WTC11 (cell line): Measurements from ENCODE around the gene LRRC63. TPM values are rescaled to one million over a fixed set of nuclear protein-coding genes. Genes with fewer than 3 reads are reported as not detected.
"Not testable (repeated sequence)": the region's sequence is repeated elsewhere in the genome, so short reads cannot be mapped to it uniquely, and the experiment has no call there.

Experiments used
- ATAC-seq: fragments of 200-7000 bp; cut with Tn5 transposase; 2 replicates; pipeline ENCODE4 v1.10.0; 2021; ENCODE audit warnings: mild to moderate bottlenecking, moderate library complexity
- Bru-seq: library from RNA; stranded (reverse); fragments of 400-500 nt; gene quantifications from one replicate; lab custom pipeline; 2021; lab: Mats Ljungman, UMichigan
- CTCF ChIA-PET: fragments of 300-600 bp; sonication (Branson Sonifier 250); formaldehyde crosslinking; loops from one replicate; lab custom pipeline; 2021; ENCODE audit warnings: antibody characterized with exemption; lab: Charles Lee
- POLR2A ChIA-PET: fragments of 350-600 bp; sonication (Branson Sonifier 250); formaldehyde crosslinking; loops from one replicate; lab custom pipeline; 2021; ENCODE audit warnings: antibody characterized with exemption; lab: Charles Lee
- DNase-seq: peaks from one replicate; pipeline ENCODE4 v3.0.0; 2021; ENCODE audit warnings: low spot score
- H3K27ac Mint-ChIP-seq: 2 replicates; pipeline ENCODE4 v1.8.0; 2021; ENCODE audit warnings: mixed read lengths
- H3K27me3 Mint-ChIP-seq: 2 replicates; pipeline ENCODE4 v1.8.0; 2021; ENCODE audit warnings: low read depth, mild to moderate bottlenecking, moderate library complexity, mixed read lengths
- H3K36me3 Mint-ChIP-seq: 2 replicates; pipeline ENCODE4 v1.8.0; 2021; ENCODE audit warnings: mixed read lengths
- H3K4me1 Mint-ChIP-seq: 2 replicates; pipeline ENCODE4 v1.8.0; 2022; ENCODE audit warnings: mixed read lengths
- H3K4me3 Mint-ChIP-seq: 2 replicates; pipeline ENCODE4 v1.8.0; 2021; ENCODE audit warnings: mild to moderate bottlenecking, moderate library complexity, mixed read lengths
- H3K9me3 Mint-ChIP-seq: 2 replicates; pipeline ENCODE4 v1.8.0; 2021; ENCODE audit warnings: mixed read lengths
- ETV6 ChIP-seq: sonication (generic); formaldehyde crosslinking; IDR thresholded peaks from 2 replicates; pipeline ENCODE4 v1.8.1; 2022; ENCODE audit warnings: mild to moderate bottlenecking, missing genetic modification reagents
- FOXP1 ChIP-seq: sonication (generic); formaldehyde crosslinking; IDR thresholded peaks from 2 replicates; pipeline ENCODE4 v1.8.0; 2022; ENCODE audit warnings: missing genetic modification reagents, mild to moderate bottlenecking, moderate library complexity, borderline replicate concordance
- JAZF1 ChIP-seq: fragments of 250-450 bp; sonication (Bioruptor Pico); IDR thresholded peaks from 2 replicates; pipeline ENCODE4 v1.9.0; 2021; ENCODE audit warnings: moderate library complexity, mild to moderate bottlenecking, inconsistent platforms
- NFE2L1 ChIP-seq: sonication (generic); formaldehyde crosslinking; IDR thresholded peaks from 2 replicates; pipeline ENCODE4 v1.8.1; 2023; ENCODE audit warnings: missing genetic modification reagents
- RELA ChIP-seq: sonication (generic); formaldehyde crosslinking; IDR thresholded peaks from 2 replicates; pipeline ENCODE4 v1.8.1; 2022; ENCODE audit warnings: missing genetic modification reagents, mild to moderate bottlenecking, borderline replicate concordance
- TEAD1 ChIP-seq: sonication (generic); formaldehyde crosslinking; IDR thresholded peaks from 2 replicates; pipeline ENCODE4 v1.8.0; 2022; ENCODE audit warnings: mild to moderate bottlenecking, missing genetic modification reagents
- ZNF121 ChIP-seq: sonication (generic); formaldehyde crosslinking; IDR thresholded peaks from 2 replicates; pipeline ENCODE4 v1.8.0; 2023; ENCODE audit warnings: missing genetic modification reagents
- long read RNA-seq, 3 experiments: library from RNA in 1 of 3; library from capped mRNA in 1 of 3; library from polyadenylated mRNA in 1 of 3; unstranded in 2 of 3; stranded (forward) in 1 of 3; transcript quantifications; one replicate each; pipeline ENCODE4 v2.0.0, GENCODE V29; 2021
- total RNA-seq: library from RNA; stranded (reverse); gene quantifications from 3 replicates; pipeline ENCODE4 v1.2.3, GENCODE V29; 2021
- TF ChIP-seq, protein P1 (sequence below): sonication (generic); formaldehyde crosslinking; IDR thresholded peaks from 2 replicates; pipeline ENCODE4 v1.8.0; 2023; ENCODE audit warnings: missing genetic modification reagents
- TF ChIP-seq, protein P2 (sequence below): sonication (generic); formaldehyde crosslinking; IDR thresholded peaks from 2 replicates; pipeline ENCODE4 v1.8.0; 2022; ENCODE audit warnings: mild to moderate bottlenecking, missing genetic modification reagents
- TF ChIP-seq, protein P3 (sequence below): sonication (generic); formaldehyde crosslinking; IDR thresholded peaks from 2 replicates; pipeline ENCODE4 v1.8.1; 2022; ENCODE audit warnings: mild to moderate bottlenecking, moderate library complexity, missing genetic modification reagents
- TF ChIP-seq, protein P4 (sequence below): sonication (generic); formaldehyde crosslinking; IDR thresholded peaks from 2 replicates; pipeline ENCODE4 v1.8.1; 2023; ENCODE audit warnings: mild to moderate bottlenecking, moderate library complexity, missing genetic modification reagents

Gene LRRC63, protein sequence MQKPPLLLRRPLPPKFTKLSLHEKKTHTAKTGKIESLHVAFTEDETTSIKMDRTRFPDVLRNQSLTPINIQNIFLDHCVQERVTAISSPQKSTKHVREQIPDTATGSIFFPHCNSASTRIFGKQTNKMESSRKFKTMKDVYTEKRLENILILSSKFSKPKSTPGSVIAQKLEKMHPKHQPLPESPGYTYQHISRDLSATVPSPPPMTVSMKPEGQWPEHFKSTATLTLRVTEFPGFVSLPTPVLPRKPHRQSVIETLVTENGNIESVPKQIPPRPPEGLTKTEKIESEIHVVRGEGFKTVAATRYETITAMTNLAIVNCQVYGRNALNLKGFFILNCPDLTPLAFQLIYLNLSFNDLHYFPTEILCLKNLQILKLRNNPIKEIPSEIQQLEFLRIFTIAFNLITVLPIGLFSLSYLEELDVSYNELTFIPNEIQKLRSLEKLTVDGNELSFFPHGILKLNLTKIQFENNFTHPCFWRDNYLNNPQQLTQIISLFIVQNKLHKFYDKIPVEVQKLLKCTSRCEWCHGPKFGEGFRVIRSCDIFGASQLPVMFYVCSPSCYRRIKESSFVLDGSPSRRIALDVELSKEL
- total RNA-seq (0.11 TPM in 1 of 3 replicates, not detected in the others), Bru-seq, nascent RNA (percentile 13 among the genes with signal in this experiment)
- long read RNA-seq, experiment 1: 0 reads
- long read RNA-seq, experiment 2: 0 reads
- long read RNA-seq, experiment 3: 0 reads

DNA sequence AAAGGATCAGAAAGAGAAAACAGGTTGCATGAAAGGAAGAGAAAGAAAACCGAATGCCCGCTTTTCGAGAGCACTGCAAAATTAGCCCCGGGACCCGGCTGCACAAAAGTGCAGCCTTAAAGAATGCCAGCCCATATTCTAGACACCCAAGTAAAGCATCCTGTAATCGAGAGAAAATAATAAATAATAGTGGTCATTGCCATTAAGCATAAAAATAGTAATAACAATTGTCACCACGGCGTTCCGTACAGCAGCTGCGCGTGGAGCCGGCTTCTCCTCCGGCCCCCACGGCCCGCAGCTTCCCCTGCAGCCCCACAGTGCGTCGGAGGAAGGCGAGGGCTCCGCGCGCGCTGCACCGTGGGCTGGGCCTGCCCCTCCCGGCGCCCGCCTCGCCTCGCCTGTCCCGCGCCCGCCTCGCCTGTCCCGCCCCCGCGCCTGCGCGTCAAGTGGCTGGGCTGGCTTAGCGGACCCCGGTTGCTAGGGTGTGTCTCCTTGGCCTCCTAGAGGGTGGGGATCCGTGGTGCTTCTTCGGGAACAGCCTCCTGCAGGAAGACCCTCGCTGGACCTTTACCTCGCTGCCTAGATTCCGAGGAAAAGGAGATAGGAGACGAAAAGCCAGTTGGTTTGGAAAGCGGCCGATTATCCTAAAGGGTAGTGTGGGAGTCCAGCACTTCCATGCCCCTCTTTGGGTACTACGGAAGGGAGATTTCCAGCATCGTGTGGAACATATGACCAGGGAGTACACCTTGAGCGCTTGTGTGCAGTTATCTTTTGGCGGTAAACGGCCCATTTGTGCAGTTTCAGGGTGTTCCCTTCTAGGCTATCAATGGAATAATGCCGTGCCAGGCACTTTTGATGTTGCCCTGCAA is at the start of gene LRRC63:
TSS of gene LRRC63 (plus strand) at position 446 of the 869 bp plus-strand sequence. CDS start 1,107 bp downstream, outside the sequence.
- peaks cover 12% of the 10 kb centered on the region for H3K4me1 Mint-ChIP-seq
- no peaks in the 10 kb centered on the region for H3K9me3 Mint-ChIP-seq
- POLR2A ChIA-PET: no interaction called here
- H3K27me3 Mint-ChIP-seq: peaks cover 25% of the 10 kb centered on the region
- no peak within 1 kb of the TSS for H3K27ac Mint-ChIP-seq
- TF ChIP-seq, protein P1, sequence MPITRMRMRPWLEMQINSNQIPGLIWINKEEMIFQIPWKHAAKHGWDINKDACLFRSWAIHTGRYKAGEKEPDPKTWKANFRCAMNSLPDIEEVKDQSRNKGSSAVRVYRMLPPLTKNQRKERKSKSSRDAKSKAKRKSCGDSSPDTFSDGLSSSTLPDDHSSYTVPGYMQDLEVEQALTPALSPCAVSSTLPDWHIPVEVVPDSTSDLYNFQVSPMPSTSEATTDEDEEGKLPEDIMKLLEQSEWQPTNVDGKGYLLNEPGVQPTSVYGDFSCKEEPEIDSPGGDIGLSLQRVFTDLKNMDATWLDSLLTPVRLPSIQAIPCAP (CRISPR knock-in tag): 0 out of 2 replicates have a peak, but pooled peaks have one; percentile 38
- TF ChIP-seq ETV6 (CRISPR knock-in tag): peak; percentile 58; the same call in 1 of the 2 replicates
- no peak for TF ChIP-seq TEAD1
- no peak for TF ChIP-seq JAZF1 (CRISPR knock-in tag)
- TF ChIP-seq NFE2L1: 0 out of 2 replicates have a peak, but pooled peaks have one; percentile 6
- TF ChIP-seq, protein P2, sequence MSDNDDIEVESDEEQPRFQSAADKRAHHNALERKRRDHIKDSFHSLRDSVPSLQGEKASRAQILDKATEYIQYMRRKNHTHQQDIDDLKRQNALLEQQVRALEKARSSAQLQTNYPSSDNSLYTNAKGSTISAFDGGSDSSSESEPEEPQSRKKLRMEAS: peak; percentile 57
- TF ChIP-seq, protein P3, sequence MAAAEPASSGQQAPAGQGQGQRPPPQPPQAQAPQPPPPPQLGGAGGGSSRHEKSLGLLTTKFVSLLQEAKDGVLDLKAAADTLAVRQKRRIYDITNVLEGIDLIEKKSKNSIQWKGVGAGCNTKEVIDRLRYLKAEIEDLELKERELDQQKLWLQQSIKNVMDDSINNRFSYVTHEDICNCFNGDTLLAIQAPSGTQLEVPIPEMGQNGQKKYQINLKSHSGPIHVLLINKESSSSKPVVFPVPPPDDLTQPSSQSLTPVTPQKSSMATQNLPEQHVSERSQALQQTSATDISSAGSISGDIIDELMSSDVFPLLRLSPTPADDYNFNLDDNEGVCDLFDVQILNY (CRISPR knock-in tag): no peak
- TF ChIP-seq RELA (CRISPR knock-in tag): no peak
- 0 out of 2 replicates have a peak, but pooled peaks have one; percentile 29 for TF ChIP-seq FOXP1
- 0 out of 2 replicates have a peak, but pooled peaks have one; percentile 58 for TF ChIP-seq ZNF121 (CRISPR knock-in tag)
- TF ChIP-seq, protein P4, sequence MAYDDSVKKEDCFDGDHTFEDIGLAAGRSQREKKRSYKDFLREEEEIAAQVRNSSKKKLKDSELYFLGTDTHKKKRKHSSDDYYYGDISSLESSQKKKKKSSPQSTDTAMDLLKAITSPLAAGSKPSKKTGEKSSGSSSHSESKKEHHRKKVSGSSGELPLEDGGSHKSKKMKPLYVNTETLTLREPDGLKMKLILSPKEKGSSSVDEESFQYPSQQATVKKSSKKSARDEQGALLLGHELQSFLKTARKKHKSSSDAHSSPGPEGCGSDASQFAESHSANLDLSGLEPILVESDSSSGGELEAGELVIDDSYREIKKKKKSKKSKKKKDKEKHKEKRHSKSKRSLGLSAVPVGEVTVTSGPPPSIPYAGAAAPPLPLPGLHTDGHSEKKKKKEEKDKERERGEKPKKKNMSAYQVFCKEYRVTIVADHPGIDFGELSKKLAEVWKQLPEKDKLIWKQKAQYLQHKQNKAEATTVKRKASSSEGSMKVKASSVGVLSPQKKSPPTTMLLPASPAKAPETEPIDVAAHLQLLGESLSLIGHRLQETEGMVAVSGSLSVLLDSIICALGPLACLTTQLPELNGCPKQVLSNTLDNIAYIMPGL (CRISPR knock-in tag): 0 out of 2 replicates have a peak, but pooled peaks have one; percentile 33
- TF ChIP-seq, all 79 proteins: peak for 7
- CTCF ChIA-PET: interaction anchor here (0.9 kb wide), 1 partner anchor 110 kb away, joined by 3 read pairs; no protein-coding TSS in a partner anchor
- DNase-seq: peak; percentile 72
- H3K36me3 Mint-ChIP-seq: no peaks in the 10 kb centered on the region
- peak within 1 kb of the TSS; percentile 74 for H3K4me3 Mint-ChIP-seq
- ATAC-seq: peak; percentile 97

DNA sequence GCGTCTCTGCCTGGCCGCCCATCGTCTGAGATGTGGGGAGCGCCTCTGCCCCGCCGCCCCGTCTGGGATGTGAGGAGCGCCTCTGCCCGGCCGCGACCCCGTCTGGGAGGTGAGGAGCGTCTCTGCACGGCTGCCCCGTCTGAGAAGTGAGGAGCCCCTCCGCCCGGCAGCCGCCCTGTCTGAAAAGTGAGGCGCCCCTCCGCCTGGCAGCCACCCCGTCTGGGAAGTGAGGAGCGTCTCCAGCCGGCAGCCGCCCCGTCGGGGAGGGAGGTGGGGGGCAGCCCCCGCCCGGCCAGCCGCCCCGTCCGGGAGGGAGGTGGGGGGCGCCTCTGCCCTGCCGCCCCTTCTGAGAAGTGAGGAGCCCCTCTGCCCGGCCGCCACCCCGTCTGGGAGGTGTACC is 49.0 kb upstream of the LRRC63 start:
- H3K9me3 Mint-ChIP-seq, POLR2A ChIA-PET, ATAC-seq, H3K36me3 Mint-ChIP-seq, H3K4me1 Mint-ChIP-seq, H3K27me3 Mint-ChIP-seq, DNase-seq, H3K27ac Mint-ChIP-seq, H3K4me3 Mint-ChIP-seq: not testable (repeated sequence)
- CTCF ChIA-PET: interaction anchor here (0.6 kb wide), 1 partner anchor 348 kb away, joined by 4 read pairs; no protein-coding TSS in a partner anchor

DNA sequence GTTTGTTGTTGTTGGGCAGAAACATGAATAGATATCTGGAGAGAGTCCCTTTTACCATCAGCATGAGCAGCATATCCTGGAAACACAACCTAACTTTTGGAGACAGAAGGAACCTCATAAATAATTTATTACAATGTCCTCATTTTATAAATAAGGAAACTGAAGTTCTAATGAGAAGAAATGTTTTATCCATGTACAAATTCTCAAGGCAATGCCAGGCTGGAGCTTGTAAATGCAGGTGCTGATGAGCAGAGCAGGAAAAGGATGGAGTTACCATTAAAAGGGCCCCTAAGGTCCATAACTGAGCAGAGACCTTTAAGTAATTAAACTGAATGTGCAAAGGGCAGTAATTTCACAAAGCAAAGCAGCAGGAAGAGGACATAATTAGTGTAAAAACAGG is 47.1 kb upstream of the LRRC63 start:
- ATAC-seq (no peak), DNase-seq (no peak)
- TF ChIP-seq, protein P4 (CRISPR knock-in tag): no peak
- no peak overlapping the region for H3K4me3 Mint-ChIP-seq
- H3K27me3 Mint-ChIP-seq: peaks cover 11% of the 10 kb centered on the region
- H3K27ac Mint-ChIP-seq: no peak overlapping the region
- ChIA-PET CTCF (no interaction called here), POLR2A (no interaction called here)
- H3K4me1 Mint-ChIP-seq: no peaks in the 10 kb centered on the region
- H3K9me3 Mint-ChIP-seq: peaks cover 7% of the 10 kb centered on the region
- H3K36me3 Mint-ChIP-seq: peaks cover 10% of the 10 kb centered on the region
